ENCODE results near the gene KHDC1.

- TF ChIP-seq EZH2 (IDR thresholded peaks at IDR 0.05; ENCODE audit: low read depth, low read length, severe bottlenecking): no peak
- TF ChIP-seq, protein P1, sequence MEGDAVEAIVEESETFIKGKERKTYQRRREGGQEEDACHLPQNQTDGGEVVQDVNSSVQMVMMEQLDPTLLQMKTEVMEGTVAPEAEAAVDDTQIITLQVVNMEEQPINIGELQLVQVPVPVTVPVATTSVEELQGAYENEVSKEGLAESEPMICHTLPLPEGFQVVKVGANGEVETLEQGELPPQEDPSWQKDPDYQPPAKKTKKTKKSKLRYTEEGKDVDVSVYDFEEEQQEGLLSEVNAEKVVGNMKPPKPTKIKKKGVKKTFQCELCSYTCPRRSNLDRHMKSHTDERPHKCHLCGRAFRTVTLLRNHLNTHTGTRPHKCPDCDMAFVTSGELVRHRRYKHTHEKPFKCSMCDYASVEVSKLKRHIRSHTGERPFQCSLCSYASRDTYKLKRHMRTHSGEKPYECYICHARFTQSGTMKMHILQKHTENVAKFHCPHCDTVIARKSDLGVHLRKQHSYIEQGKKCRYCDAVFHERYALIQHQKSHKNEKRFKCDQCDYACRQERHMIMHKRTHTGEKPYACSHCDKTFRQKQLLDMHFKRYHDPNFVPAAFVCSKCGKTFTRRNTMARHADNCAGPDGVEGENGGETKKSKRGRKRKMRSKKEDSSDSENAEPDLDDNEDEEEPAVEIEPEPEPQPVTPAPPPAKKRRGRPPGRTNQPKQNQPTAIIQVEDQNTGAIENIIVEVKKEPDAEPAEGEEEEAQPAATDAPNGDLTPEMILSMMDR (IDR thresholded peaks at IDR 0.05; ENCODE audit: control extremely low read depth in 1 of 3, insufficient read depth in 1 of 3, low read depth in 1 of 3, low read length in 3 of 3): no peak
These were observed 37.6 kb downstream of the KHDC1 start, which contains the start of gene KHDC1L for GRCh38 chr6:73225396-73225795.

Measured in H1 (cell line).